ENCODE results near the gene KLHL22. TPM values are rescaled to one million over a fixed set of nuclear protein-coding genes. Genes with fewer than 3 reads are reported as not detected.

Gene KLHL22
- total RNA-seq, 1 donor from 2014 or later: 28.1 TPM

DNA sequence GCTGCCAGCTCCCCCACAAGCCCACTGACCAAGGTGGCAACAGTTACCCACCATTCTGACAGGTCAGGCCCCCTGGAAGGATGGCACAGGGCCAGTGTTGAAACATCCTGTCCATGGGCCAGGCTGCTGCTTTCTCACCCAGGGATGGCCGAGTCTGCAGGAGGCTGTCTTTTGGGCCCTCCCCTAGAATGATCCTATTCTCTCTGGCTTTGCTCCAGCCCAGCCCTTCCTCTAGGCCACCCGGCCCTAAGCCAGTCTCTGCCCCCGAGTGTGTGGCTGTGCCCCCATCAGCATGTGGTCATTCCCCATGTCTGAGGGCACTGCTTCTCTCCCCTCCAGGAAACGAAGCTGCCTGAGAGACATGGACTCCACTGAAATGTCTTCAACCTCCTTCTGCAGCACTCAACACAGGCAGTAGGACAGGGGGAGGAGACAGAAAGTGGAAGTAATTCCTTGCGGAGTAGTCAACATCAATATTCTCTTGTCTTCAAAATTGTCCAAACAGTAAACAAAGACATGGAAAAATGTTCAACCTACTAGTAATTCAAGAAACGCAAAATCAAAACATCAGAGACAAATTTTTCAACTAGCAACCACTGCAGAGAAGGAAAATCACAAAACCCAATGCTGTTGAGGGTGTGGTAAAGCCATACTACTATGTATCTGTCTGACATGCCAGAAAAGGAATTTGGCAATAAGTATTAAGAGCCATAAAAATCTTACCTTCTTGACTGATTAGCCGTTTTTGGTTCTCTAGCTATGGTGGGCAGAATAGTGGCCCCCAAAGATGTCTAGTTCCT, 52.9 kb downstream of the KLHL22 start:
- no peak for DNase-seq

DNA sequence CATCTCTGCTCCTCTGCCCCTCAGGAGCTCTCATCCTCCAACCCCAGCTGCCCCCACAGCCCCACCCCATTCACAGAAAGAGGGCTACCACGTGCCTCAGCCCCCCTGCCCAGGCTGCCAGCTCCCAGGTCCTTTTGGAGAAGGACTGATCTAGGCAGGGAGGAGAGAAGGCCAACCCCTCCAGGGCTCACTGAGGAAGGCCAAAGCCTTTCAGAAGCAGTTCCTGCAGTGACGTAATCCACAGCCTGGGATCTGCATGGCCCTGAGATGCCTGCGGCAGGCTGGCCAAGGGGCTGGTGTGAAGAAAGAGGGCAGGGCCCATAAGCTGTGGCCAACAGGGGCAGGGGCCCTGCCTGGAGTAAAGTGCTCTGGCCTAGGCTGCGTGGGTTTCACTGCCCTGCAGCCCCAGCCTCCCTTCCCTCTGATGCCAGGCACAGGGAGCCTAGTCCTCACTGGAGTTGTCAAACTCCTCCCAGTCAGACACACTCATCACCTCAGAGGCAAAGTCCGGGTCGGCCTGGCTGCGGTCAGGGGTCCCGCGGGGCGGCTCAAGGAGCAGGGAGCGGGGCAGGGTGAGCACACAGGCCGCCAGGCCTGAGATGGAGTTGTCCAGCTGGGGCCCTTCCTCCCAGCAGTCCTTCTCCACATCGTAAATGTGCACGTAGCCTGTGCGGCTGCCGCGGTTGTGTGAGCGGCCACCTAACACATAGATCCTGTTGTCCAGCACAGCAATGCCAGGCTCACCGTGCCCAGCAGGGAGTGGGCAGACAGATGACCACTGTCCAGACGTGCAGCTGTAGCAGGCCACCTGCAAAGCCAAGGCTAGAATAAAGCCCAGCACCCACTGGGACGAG, 53.7 kb downstream of the KLHL22 start:
- no peak for DNase-seq

DNA sequence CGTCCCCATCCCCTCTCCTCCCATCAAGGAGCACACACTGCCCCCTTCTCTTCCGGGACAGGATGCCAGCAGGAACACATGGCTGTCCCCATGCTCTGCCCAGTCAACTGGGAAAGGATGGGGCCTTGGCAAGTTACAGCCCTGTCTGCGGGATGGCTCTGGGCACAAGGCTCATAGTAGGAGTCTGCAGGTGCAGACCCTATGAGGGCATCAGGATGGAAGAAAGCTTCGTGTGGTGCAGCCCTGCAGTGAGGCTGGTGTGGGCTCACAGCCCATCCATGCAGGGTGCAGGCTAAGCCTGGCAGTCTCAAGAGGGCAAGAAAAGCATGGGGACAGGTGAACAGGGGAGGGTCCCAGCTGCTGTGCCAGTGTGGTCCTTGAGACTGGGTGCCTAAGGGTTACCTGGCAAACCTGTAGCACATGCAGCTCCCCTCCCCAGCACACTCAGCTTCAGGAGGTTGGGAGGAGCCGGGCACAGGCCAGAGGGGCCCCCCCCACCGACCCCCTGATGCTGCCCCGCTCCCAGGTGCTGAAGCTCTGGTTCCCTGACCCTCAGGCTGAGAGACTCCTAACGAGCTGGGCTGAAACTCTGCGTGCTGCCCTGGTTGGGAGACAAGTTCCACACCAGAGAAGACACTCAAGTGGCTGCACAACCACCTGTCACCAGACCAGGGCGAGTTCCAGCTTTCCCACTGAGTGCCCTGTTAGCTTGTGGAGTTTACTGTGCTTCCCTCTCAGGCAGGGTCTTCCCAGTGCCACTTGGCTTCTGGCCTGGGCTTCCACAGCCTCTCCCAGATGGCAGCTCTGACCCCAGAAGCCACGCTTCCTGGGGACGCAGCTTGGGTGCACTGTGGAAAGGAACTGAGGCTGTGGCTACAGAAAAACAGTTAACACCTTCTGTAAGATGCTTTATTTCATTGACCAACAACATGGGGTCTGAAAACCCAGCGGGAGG, 54.7 kb downstream of the KLHL22 start:
- no peak for DNase-seq

DNA sequence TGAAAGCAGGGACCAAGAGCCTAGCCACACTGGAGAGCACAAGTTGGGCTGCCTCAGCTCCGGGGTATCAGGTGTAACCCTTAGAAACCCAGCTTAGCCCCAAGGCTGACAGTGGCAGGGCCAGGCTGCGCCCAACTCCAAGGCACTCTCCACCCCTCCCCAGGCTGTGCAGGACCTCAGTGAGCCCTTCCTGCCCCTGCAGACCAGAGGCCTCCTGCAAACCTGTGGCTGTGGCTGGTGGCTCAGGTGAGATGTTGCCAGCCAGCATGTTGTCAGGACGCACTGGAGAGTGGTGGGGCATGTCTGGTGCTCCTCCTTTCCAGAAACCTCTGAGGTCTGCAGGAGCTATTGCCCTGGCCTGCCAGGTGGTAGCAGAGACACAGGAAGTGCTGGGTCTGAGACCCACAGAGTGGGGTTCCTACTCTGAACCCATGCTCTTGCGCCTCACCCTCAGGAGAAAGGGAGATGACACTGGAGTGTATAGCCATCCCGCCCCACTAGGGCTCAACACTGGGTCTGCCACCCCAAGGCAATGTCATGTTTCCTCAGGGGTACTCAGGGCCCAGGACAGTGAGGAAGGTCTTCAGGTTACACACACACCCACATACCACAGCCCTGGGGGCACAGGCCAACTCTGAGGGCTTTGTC, 55.5 kb downstream of the KLHL22 start:
- no peak for DNase-seq

DNA sequence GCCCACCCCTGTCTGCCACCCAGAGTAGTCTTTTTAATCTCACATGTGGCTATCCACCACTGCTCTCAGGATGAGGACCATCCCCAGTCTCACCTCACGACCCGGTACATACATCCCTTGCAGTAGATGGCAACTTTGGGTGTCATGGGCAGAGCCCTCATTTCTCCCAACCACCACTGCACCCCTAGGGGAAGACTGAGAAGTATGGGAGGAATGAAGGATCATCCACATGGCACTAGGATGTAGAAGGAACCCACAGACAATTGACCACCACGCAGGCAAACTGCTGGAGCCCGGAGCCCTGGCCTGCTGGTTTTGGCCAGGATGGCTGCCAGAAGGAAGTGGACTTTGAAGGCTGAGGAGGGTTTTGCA, 56.1 kb downstream of the KLHL22 start:
- no peak for DNase-seq

DNA sequence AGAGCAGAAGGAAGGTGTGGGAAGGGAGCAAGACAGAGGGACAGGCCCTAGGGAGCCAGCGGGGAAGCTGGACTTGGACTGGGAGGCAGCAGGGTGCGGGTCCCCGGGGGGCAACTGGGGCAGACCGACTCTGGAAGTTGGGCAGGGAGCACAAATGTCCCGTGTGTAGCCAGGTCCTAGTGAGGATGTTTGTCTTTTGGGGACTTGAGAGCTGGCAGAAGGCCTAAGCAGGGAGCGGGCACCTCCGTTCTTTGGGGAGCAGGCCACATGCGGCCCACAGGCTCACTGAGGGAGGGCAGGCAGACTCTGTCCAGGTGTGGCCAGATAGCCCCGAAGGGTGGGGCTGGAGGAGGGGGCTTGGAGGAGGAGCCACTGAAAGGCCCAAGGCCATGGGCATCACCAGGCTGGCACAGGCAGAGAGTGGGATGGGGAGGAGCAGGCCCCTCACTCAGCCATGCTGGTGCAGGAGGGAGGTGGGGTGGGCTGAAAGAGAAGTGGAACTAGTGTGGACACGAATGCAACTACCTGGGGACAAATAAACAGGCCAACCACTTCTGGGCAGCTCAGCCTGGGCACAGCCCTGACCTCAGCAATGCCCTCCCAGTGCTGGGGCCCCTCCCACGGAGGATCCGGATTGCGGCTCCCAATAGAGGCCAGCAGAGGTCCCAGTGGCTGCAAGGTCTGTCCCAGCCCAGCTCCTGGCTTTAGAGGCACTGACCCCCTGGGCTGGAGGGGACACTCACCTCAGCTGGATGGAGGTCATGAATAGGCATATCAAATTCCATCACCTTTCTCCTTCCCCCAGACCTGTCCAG, 56.7 kb downstream of the KLHL22 start:
- DNase-seq: peak; percentile 34

DNA sequence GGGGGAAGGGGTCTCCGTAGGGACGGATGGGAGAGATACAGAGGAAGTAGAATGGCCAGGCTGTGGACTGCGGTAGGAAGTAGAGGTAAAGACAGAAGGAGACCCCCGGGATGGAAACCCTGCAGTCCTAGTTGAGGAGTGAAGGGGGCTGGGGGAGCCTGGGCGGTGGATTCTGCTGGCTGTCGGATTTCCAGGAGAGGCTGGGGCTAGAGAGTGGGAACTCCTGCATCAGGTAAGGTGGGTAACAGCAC, 57.2 kb downstream of the KLHL22 start:
- DNase-seq: no peak

DNA sequence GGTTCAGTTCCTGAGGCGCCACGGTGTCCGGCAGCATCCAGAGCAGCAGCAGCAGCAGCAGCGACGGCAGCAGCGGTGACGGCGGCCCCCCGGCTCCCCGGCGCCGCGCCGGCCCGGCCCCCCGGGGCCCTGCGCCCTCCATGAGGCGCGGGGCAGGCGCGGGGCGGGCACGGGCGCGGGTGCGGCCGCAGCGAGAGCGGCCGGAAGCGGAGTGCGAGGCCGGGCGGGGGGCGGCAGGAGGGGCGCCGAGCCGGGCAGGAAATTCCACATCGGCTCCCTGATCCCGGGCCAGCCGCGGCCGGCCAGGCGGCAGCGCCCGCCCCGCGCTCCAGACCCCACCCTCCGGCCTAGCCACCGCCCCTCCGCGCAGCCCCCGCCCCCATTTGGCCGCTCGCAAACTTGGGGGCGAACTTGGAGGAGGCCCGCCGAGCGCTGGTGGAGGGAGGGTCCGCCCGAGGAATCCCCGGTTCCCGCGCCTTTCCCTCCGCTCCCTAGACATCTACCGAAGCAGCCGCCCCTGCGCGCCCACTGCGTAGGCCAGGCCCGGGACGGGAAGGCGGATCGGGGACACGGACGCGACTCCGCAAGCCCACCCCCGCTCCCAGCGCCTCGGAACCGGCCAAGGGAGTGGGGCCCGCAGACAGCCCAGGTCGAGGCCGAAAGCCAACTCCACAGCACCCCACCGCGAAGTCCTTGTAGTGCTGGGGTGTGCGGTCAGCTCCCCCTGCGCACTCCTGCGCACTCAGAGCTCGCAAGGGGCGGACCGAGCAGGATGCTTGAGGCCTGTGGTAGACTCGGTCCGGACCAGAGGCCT, 57.8 kb downstream of the KLHL22 start, which contains the start of gene SCARF2:
Gene SCARF2 (minus strand): TSS at position 213 of the 814 bp plus-strand sequence. CDS start 71 bp downstream, at position 142.
- peak; percentile 52 for DNase-seq

DNA sequence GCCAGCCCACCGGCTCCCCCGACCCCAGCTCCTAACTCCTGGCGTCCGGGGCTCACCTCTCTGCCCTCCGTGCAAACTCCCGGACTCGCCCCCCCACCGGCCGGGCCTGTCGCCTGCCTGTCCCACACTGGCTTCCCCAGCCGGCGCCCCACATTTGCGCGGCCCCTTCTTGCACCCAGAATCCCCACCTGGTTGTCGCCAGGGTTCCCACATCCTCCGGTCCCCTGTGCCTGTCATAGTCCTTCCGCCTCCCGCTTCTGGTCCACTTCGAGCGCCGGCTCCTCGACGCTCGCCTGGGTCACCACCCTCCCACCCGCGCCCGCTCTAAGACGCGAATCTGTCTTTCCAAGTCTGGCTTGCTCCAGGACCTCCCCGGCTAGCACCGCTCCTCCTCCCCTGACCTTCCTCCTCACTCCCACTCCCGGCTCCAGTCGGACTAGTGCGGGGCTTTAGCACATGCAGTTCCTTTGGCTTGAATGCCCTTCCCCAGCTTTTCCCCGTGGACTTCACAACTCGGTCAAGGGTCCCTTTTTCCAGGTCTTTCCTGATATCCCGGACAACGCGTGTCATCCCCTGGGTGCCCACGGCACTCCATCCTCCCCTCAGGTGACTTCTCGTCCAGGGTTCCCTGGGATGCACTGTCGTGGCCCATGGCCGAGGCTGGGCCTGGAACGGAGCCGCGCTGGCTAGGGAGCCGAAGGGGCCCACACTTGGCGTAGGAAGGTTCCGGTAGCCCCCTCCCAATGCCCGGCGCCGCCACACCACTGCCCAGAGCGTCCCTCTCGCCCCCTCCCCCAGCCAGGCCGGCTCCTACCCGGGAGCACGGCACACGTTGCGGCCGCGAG, 58.6 kb downstream of the KLHL22 start:
- peak; percentile 36 for DNase-seq

DNA sequence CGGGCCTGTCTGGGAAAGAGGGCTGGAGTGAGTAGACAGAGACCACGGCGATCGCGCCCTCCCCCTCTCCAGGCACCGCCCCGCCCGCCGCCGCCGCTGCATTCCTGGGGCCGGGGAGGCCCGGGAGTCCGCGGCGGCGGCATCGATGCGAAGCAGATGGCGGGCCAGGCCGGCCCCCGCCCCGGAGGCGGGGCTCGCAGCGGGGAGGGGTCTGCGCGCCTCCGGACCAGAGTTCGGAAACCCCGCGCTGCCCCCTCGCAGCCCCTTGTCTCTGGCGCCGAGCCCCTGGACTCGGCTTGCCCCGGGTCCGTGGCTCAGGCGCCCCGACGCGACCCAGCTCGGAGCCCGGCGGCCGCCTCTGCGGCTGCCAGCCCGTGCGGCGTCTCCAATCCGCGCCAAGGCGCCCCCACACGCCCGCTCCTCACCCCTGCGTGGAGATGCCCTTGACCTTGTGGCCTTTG, 59.3 kb downstream of the KLHL22 start:
- peak; percentile 21 for DNase-seq

DNA sequence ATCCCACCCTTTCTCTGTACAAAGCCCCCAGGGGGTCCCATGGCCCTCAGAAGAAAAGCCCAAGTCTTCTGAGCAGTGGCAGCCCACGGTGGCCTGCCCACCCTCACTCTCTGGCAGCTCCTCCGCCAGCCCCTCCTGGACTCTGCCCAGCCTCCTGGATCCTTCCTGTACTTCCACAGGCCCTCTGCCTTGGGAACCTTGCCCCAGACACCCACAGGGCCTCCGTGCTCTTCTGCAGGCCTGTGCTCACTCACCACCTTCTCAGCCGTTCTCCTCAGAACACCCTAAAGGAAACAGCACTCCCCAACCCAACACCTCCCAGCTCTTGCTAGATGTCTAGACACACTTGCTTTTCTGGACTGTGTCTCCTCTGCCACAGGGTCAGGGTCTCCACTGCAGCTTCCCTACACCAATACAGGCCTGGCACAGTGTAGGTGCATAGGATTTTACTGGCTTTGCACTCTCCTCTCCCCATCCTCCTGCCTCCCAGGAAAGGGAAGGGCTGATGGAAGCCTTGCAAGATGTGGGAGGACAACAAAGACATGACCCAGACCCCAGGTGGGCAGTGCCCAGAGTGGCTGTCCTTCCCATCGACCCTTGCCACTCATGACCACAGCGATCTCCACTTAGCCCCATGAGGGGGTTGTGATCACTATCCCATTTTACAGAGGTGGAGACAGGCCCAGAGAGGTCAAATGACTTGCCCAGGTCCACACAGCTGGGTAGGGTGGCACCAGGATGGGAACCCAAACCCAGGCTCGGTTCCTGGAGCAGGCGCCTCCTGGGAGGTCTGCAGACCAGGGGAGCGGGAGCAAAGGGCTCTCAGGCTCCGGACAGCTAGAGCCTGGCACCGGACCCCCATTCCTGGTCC, 59.9 kb downstream of the KLHL22 start:
- DNase-seq: no peak

DNA sequence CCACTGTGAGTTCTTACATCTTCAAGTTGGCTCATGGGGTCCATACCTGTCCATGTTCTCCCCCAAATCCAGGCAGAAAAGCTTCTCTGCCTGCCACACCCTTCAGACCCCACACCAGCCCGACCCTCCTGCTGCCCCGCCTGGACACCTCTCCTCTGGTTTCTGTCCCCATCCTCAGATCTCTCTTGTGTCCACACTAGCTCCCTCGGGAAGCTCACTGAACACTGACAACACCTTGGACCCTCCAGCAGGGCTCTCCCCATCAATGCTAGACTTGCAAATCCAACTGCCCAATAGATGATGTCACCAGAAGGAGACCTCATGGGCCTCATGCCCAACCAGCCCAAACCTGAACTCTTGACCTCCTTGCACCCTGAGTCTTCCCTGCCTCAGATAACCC, 60.8 kb downstream of the KLHL22 start:
- no peak for DNase-seq

DNA sequence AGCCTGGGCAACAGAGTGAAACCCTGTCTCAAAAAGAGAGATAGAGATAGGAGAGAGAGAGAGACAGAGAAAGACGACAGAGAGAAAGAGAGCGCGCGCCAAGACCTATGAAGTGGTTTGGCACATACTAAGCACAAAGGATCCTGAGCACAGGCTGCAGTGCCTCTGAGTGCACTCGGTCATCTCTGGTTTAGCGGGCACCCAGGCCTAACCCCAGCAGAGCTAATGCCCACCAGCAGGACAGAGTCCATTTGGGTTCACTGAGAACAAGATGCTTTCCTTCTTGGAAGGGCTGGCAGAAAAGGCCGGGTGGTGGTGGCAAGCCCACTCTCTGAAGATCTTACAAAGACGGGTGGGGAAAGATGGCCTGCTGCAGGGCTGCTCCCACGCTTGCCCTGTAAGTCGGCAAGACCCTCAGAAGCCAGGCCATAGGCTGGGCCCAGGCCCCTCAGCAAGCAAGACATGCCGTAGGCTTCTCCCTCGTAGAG, 61.3 kb downstream of the KLHL22 start:
- DNase-seq: no peak

DNA sequence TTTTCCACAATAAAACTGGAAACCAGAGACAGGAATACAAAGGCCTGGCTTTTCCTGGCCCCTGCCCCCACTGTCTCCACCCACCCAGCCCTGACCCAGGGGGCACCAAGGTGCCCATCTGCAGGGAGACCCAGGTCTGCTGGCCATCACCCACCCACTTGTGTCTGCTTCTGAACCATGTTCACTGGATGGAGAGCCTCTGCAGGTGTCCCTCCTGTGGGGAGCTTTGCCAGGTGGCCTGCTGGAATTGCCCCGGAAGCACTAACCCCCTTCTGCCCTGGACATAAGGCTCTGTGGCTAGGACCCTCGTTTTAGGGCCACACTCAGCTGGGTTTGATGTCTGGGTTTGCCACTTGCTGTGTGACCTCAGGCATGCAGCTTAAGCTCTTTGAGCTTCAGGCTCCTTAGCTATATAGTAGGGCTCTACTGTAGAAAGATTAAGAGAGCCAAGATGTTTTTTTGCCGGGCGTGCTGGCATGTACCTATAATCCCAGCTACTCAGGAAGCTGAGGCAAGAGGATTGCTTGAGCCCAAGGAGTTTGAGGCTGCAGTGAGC, 61.8 kb downstream of the KLHL22 start:
- DNase-seq: no peak

DNA sequence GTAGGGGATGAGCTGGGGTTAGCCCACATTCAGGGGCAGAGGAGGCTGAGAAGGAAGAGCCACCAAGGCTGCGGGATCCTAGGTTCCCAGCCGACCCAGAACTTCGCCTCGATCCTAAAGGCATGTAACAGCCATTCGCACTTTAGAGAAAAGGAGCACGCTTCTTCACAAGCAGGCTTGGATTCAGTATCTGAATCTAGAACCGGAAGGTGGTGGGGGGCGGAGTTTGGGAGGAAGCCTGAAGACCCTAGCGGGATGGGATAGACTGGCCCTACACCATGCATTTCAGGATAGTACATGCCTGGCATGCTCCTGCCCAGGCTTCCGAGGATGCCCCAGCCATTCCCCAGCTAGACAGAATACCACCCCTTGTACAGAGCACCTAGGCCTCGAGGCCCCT, 62.4 kb downstream of the KLHL22 start:
- no peak for DNase-seq

DNA sequence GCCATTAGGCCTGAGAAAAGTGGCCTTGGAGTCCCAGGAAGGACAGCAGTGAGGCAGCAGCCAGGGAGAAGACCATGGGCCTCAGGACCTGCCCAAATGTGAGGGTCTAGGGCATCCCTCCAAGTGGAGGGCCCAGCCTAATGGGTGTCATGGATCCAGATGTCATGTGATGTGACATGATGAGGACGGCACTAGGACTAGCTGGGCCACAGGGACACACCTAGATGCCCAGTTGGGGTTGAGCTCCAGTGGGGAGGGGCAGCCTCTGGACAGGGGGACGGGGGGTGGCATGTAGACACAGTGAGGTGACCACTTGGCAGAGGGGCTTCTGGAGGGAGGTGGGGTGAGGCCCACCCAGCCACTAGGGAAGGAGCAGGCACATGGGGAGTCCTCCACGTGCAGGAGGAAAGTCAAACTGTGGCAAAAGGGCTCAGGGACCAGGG, 63.3 kb downstream of the KLHL22 start:
- no peak for DNase-seq

DNA sequence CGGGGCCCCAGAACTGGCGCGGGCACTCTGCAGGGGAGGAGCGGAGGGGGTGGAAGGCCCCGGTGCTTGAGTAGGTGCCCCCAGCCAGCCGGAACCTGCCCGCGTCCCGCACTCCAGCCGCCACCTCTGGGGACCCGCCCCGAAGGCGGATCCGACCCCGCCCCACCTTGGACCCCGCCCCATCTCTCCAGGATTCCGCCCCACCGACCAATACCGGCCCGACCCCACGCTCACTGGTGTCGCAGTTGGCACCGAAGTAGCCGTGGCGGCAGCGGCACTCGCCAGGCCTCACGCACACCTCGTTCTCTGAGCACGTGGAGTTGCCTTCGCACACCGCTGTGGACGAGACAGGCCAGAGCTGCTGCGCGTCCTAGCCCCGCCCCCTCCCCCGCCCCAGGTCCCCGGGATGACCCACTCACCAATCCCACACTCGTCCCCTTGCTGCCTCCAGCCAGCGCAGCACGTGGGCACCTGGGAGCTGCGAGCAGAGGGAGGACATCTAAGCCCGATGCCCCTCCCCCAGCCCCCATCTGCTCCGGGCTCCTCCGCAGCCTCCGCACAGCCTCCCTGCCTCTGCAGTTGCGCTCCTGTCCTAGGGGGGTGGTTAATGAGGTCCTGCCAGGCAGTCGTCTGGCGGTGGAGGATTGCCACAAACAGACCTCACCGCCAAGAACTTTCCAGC, 63.9 kb downstream of the KLHL22 start:
- DNase-seq: no peak
